Activated CD4-positive, CD25-positive, alpha-beta regulatory T cell (primary cell): Measurements from ENCODE around the gene LAT.
A peak's percentile ranks its signal among the peaks of the same experiment; 100 is the strongest.
"Not testable (repeated sequence)": the region's sequence is repeated elsewhere in the genome, so short reads cannot be mapped to it uniquely, and the experiment has no call there.

ENCODE experiments used
- DNase-seq, 4 experiments: peaks; one replicate each; lab custom pipeline; 2025; lab: John Stamatoyannopoulos, UW

LAT gene

GRCh38 chr16:28984619-28985135 is at the start of gene LAT:
TSS of gene LAT (plus strand) at chr16:28985052. CDS start at chr16:28985418, 366 bp downstream.
- DNase-seq, result peak; percentile 37 to 79 (median 66)

- no peak for DNase-seq
Measured at GRCh38 chr16:28935346-28935745, 49.5 kb upstream of the LAT start.

GRCh38 chr16:28935924-28936783 is 48.7 kb upstream of the LAT start:
- DNase-seq, result peak; percentile 54 to 74 (median 60)

GRCh38 chr16:28936784-28937155 is 48.1 kb upstream of the LAT start:
- no peak for DNase-seq

- no peak for DNase-seq
Measured at GRCh38 chr16:28937222-28937876, 47.5 kb upstream of the LAT start.

GRCh38 chr16:28938721-28939120 is 46.1 kb upstream of the LAT start:
- DNase-seq, result no peak

GRCh38 chr16:28939825-28940224 is 45.0 kb upstream of the LAT start:
- DNase-seq, result not testable (repeated sequence)

- no peak for DNase-seq
Measured at GRCh38 chr16:28943281-28943680, 41.6 kb upstream of the LAT start.

GRCh38 chr16:28946681-28947080 is 38.2 kb upstream of the LAT start:
- DNase-seq, result no peak

- peak; percentile 98 to 99 (median 98) for DNase-seq
Measured at GRCh38 chr16:28950648-28951409, 34.0 kb upstream of the LAT start, which contains the start of gene NFATC2IP. TSS of gene NFATC2IP (plus strand) at chr16:28950937. CDS start at chr16:28951012, 75 bp downstream.

- DNase-seq, result peak in 1 of 4 experiments; percentile 26
Measured at GRCh38 chr16:28951410-28951943, 33.4 kb upstream of the LAT start.

- no peak for DNase-seq
Measured at GRCh38 chr16:28958216-28958615, 26.6 kb upstream of the LAT start.

- DNase-seq, result no peak
Measured at GRCh38 chr16:28958836-28959235, 26.0 kb upstream of the LAT start.

GRCh38 chr16:28964072-28964471 is 20.8 kb upstream of the LAT start:
- DNase-seq, result no peak

- no peak for DNase-seq
Measured at GRCh38 chr16:28964496-28964895, 20.4 kb upstream of the LAT start.

GRCh38 chr16:28967156-28967555 is 17.7 kb upstream of the LAT start:
- DNase-seq, result no peak

GRCh38 chr16:28969696-28970095 is 15.2 kb upstream of the LAT start:
- DNase-seq, result not testable (repeated sequence)

GRCh38 chr16:28974007-28974436 is 10.8 kb upstream of the LAT start:
- no peak for DNase-seq

- peak; percentile 77 to 84 (median 82) for DNase-seq
Measured at GRCh38 chr16:28974437-28975157, 10.3 kb upstream of the LAT start, which contains the start of gene SPNS1. TSS of gene SPNS1 (plus strand) at chr16:28974778. CDS start at chr16:28975152, 374 bp downstream.

GRCh38 chr16:28975158-28975599 is 9.7 kb upstream of the LAT start:
- DNase-seq, result no peak
